ENCODE results near the gene WDTC1.
"Not testable (repeated sequence)": the region's sequence is repeated elsewhere in the genome, so short reads cannot be mapped to it uniquely, and the experiment has no call there.

Gene WDTC1

DNA sequence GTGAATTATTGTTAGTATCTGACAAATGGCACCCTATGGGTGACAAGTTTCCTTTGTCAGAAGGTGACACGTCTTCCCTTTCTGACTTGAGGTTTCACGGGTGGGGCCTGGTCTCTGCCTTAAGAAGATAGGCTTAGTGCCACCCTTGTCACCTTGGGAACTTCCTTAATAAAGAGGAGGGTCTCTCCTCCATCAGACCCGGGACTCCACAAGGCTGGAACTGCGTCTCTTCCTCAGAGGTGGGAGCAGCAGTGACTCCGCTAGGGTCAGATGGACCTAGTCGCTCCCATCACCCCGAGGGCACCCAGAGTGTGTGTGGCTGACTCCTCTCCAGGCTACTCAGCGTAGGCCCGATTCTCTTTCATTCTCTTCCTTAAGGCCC, 774 bp upstream of the WDTC1 start:
- peak overlapping the region; percentile 46 for H3K4me3 ChIP-seq (ENCODE audit: low read depth, low read length)
- no peak for DNase-seq (ENCODE audit: low read depth, low spot score)
- TF ChIP-seq, protein P1, sequence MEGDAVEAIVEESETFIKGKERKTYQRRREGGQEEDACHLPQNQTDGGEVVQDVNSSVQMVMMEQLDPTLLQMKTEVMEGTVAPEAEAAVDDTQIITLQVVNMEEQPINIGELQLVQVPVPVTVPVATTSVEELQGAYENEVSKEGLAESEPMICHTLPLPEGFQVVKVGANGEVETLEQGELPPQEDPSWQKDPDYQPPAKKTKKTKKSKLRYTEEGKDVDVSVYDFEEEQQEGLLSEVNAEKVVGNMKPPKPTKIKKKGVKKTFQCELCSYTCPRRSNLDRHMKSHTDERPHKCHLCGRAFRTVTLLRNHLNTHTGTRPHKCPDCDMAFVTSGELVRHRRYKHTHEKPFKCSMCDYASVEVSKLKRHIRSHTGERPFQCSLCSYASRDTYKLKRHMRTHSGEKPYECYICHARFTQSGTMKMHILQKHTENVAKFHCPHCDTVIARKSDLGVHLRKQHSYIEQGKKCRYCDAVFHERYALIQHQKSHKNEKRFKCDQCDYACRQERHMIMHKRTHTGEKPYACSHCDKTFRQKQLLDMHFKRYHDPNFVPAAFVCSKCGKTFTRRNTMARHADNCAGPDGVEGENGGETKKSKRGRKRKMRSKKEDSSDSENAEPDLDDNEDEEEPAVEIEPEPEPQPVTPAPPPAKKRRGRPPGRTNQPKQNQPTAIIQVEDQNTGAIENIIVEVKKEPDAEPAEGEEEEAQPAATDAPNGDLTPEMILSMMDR (IDR thresholded peaks at IDR 0.05; ENCODE audit: low read depth, low read length) = no peak
- in situ Hi-C loops (cut with HindIII; ENCODE audit: low sequenced_read_pairs) = no loop called here

DNA sequence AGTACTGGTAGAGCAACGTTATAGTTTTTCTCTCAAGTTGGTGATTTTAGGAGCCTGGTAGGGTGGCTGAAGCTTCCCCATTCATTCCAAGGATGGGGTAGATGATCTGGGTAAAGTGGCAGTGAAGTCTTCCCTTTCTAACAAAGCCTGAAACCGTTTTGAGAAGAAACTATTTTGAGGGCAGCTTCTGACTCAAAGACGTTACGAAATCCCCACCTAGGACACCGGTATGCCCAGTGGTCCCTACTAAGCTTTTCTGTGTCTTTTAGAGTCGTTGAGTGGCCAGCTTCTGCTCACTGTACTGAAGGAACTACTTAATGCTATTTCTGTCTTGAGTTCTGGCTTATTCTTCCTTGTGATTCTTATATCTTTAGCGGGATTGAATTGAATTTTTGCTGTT, 1.4 kb downstream of the WDTC1 start:
- TF ChIP-seq, protein P1 (IDR thresholded peaks at IDR 0.05; ENCODE audit: low read depth, low read length) = no peak
- in situ Hi-C loops (cut with HindIII; ENCODE audit: low sequenced_read_pairs) = no loop called here
- peak overlapping the region; percentile 62 for H3K4me3 ChIP-seq (ENCODE audit: low read depth, low read length)
- no peak for DNase-seq (ENCODE audit: low read depth, low spot score)

DNA sequence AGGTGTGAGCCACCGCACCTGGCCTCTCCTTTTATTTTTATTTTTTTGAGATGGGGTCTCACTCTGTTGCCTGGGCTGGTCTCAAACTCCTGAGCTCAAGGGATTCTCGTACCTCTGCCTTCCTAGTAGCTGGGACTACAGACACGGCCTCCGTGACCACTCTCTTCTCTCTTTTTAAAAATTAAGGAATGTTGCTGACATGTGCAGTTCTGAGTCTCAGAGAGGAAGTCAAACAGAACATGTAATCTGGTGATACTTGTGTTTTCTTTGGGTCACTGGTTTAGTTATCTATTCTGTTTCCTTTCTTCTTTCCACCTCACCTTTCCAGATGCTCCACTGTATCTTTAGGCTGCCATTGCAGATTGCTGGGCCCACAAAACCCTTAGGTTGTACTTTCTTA, 2.7 kb downstream of the WDTC1 start:
- H3K4me3 ChIP-seq (ENCODE audit: low read depth, low read length) = no peak overlapping the region
- TF ChIP-seq, protein P1 (IDR thresholded peaks at IDR 0.05; ENCODE audit: low read depth, low read length) = no peak
- in situ Hi-C loops (cut with HindIII; ENCODE audit: low sequenced_read_pairs) = no loop called here
- no peak for DNase-seq (ENCODE audit: low read depth, low spot score)

DNA sequence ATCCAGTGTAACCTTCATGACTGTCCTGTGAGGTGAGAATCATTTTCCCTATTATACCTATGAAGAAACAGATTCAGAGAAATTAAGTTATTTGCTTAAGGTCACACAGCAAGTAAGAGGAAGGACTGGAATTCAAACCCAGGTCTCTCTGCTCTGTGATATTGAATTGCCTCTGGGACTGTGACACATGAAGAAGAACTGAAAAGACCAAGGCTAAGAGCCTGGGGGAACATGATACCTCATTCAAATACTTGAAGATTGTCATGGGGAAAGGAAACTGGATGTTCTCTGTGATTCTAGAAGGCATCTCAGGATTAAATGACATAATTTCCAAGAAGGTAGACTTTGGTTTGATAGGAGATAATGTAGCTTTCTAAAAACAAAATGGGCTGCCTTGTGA, 3.6 kb downstream of the WDTC1 start:
- TF ChIP-seq, protein P1 (IDR thresholded peaks at IDR 0.05; ENCODE audit: low read depth, low read length) = no peak
- in situ Hi-C loops (cut with HindIII; ENCODE audit: low sequenced_read_pairs) = no loop called here
- H3K4me3 ChIP-seq (ENCODE audit: low read depth, low read length) = no peak overlapping the region
- DNase-seq (ENCODE audit: low read depth, low spot score) = no peak

DNA sequence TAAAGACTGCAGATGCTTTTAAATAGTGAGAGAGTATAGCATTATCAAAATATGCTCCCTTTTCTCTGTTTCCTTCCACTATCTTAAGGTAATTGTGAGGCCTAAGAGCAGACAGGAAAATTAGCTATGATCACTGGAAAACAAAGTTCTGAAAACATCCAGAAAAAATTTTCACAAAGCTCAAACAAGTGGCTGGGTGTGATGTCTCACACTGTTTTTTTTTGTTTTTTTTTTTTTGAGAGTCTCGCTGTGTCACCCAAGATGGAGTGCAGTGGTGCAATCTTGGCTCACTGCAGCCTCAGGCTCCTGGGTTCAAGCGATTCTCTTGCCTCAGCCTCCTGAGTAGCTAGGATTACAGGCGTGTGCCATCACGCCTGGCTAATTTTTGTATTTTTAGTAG, 7.2 kb downstream of the WDTC1 start:
- DNase-seq (ENCODE audit: low read depth, low spot score) = no peak
- TF ChIP-seq, protein P1 (IDR thresholded peaks at IDR 0.05; ENCODE audit: low read depth, low read length) = no peak
- H3K4me3 ChIP-seq (ENCODE audit: low read depth, low read length) = no peak overlapping the region
- in situ Hi-C loops (cut with HindIII; ENCODE audit: low sequenced_read_pairs) = no loop called here

DNA sequence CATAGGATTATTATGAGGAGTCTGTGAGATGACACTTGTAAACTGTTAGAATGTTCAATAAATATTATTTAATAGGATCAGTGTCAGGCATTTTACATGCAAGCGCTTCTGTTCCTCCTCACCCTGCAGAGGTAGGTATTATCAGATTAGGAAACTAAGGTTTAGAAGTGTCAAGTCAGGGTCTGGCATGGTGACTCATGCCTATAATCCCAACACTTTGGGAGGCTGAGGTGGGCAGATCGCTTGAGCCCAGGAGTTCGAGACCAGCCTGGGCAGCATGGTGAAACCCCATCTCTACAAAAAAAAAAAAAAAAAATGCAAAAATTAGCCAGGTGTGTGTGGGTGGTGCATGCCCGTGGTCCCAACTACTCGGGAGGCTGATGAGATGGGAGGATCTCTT, 9.2 kb downstream of the WDTC1 start:
- DNase-seq (ENCODE audit: low read depth, low spot score); in situ Hi-C loops (cut with HindIII; ENCODE audit: low sequenced_read_pairs); H3K4me3 ChIP-seq (ENCODE audit: low read depth, low read length): not testable (repeated sequence)

DNA sequence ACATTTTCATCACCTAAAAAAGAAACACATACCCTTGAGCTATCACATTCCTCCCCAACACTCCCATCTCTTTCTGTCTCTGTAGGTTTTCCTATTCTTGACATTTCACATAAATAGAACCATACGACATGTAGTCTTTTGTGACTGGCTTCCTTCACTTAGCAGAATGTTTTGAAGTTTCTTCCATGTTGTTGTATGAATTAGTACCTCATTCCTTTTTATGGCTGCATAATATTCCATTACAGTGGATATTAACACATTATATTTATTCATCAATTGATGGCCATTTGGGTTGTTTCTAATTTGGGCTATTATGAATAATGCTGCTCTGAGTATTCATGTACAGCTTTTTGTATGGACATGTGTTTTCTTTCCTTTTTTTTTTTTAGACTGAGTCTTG, 11.8 kb downstream of the WDTC1 start:
- in situ Hi-C loops (cut with HindIII; ENCODE audit: low sequenced_read_pairs) = no loop called here
- DNase-seq (ENCODE audit: low read depth, low spot score) = no peak
- no peak overlapping the region for H3K4me3 ChIP-seq (ENCODE audit: low read depth, low read length)
- TF ChIP-seq, protein P1 (IDR thresholded peaks at IDR 0.05; ENCODE audit: low read depth, low read length) = no peak
